Panc1 (cell line): ENCODE data around the gene NACAD.

Source experiments
- POLR2AphosphoS5 ChIP-seq: IDR thresholded peaks from 2 replicates; pipeline ENCODE4 v1.6.1; 2012; ENCODE audit warnings: mild to moderate bottlenecking, low read depth, low read length, moderate library complexity
- SIN3A ChIP-seq: IDR thresholded peaks from 2 replicates; pipeline ENCODE4 v1.6.1; 2012; ENCODE audit warnings: low read depth, mild to moderate bottlenecking, low read length, moderate library complexity, borderline replicate concordance; ENCODE audit not compliant: insufficient read depth
- TF ChIP-seq, protein P1 (sequence below), 2 experiments: IDR thresholded peaks; 2 replicates each; pipeline ENCODE4 v1.6.1; 2011 to 2012; ENCODE audit warnings: low read depth in 2 of 2, control low read depth in 1 of 2, low read length in 1 of 2, mild to moderate bottlenecking in 1 of 2, moderate library complexity in 1 of 2; ENCODE audit not compliant: insufficient read depth in 1 of 2
- TF ChIP-seq, protein P2 (sequence below): fragments of 450-650 bp; IDR thresholded peaks from 2 replicates; pipeline ENCODE4 v1.5.1; 2017; ENCODE audit warnings: mild to moderate bottlenecking

DNA sequence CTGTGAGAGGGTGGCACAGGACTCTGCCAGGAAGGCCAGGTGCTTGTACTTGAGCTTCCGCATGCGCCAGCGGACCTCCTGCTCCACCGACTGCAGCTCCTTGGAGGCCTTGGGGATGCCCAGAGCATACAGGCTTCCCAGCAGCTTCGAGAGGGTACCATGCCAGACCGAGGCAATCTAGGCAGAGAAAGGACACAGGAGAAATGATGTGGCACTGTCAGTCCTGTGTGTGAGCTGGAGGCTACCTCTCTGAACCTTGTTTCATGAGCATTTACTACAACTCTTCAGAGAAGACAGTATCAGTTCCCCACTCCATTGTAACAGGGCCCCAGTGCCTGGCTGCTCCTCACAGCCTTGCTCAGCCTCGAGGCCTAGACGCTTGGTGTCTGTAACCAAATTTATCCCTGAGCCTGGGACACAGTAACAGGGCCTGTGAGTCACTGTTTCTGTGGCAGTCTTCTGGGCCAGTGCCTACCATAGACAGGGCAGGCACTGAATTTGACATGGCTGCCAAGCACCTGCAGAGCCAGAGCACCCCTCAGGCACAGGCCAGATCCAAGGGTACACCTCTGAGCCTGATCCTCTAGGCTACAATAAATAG lies 16.9 kb upstream of the NACAD start:
- TF ChIP-seq SIN3A (no peak), POLR2AphosphoS5 (no peak)
- TF ChIP-seq, protein P1, sequence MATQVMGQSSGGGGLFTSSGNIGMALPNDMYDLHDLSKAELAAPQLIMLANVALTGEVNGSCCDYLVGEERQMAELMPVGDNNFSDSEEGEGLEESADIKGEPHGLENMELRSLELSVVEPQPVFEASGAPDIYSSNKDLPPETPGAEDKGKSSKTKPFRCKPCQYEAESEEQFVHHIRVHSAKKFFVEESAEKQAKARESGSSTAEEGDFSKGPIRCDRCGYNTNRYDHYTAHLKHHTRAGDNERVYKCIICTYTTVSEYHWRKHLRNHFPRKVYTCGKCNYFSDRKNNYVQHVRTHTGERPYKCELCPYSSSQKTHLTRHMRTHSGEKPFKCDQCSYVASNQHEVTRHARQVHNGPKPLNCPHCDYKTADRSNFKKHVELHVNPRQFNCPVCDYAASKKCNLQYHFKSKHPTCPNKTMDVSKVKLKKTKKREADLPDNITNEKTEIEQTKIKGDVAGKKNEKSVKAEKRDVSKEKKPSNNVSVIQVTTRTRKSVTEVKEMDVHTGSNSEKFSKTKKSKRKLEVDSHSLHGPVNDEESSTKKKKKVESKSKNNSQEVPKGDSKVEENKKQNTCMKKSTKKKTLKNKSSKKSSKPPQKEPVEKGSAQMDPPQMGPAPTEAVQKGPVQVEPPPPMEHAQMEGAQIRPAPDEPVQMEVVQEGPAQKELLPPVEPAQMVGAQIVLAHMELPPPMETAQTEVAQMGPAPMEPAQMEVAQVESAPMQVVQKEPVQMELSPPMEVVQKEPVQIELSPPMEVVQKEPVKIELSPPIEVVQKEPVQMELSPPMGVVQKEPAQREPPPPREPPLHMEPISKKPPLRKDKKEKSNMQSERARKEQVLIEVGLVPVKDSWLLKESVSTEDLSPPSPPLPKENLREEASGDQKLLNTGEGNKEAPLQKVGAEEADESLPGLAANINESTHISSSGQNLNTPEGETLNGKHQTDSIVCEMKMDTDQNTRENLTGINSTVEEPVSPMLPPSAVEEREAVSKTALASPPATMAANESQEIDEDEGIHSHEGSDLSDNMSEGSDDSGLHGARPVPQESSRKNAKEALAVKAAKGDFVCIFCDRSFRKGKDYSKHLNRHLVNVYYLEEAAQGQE (IDR thresholded peaks at IDR 0.05; ENCODE audit: insufficient read depth in 1 of 2, low read depth in 2 of 2, low read length in 1 of 2): no peak
- TF ChIP-seq, protein P2, sequence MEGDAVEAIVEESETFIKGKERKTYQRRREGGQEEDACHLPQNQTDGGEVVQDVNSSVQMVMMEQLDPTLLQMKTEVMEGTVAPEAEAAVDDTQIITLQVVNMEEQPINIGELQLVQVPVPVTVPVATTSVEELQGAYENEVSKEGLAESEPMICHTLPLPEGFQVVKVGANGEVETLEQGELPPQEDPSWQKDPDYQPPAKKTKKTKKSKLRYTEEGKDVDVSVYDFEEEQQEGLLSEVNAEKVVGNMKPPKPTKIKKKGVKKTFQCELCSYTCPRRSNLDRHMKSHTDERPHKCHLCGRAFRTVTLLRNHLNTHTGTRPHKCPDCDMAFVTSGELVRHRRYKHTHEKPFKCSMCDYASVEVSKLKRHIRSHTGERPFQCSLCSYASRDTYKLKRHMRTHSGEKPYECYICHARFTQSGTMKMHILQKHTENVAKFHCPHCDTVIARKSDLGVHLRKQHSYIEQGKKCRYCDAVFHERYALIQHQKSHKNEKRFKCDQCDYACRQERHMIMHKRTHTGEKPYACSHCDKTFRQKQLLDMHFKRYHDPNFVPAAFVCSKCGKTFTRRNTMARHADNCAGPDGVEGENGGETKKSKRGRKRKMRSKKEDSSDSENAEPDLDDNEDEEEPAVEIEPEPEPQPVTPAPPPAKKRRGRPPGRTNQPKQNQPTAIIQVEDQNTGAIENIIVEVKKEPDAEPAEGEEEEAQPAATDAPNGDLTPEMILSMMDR: no peak
